ENCODE data around the gene AOAH. TPM values are rescaled to one million over a fixed set of nuclear protein-coding genes. Genes with fewer than 3 reads are reported as not detected.
A peak's percentile ranks its signal among the peaks of the same experiment; 100 is the strongest.

The AOAH gene
- total RNA-seq, 1 experiment from 2014 or later: not detected

DNA sequence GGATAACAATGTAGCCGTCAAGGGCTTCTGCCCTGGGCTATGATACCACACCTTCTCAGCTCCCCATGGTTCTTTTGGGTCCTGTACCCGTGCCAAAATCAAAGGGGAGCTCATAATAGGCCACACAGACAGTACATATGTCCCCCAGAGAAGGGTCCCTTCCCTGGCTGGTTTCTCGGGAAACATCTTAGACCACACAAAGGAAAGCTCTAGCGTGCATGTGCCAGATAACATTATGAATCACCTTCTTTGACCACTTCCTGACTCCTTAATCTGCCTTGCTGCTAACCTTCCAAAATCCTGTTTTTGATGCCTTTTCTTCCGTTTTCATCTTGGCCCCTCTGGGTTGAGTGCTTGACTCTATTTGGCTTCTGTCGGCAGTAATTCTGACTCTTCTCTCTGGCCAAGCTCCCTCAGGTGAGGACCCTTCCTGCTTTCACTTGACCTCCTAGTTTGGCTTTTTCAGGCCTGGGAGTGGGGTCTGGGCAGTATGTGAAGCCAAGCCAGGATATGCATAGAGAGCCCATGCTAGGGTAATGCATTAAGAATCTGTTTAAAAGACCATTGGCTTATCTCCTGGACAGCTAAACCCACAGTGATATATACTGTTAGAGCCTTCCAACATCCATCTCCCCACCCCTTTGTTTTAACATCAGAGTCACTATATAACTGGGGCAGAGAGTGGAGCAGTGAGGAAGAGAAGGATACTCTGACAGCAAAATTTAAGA, 249.8 kb downstream of the AOAH start:
- no peak overlapping the region for H3K27ac Mint-ChIP-seq (ENCODE audit: unreplicated experiment)
- H3K36me3 Mint-ChIP-seq (ENCODE audit: insufficient read depth, unreplicated experiment): no peaks in the 10 kb centered on the region
- Histone ChIP-seq H3K4me1 (no peaks in the 10 kb centered on the region), H3K36me3 (ENCODE audit: control insufficient read depth, insufficient read depth, low read length) (no peaks in the 10 kb centered on the region), H3K9me3 (0 out of 2 replicates have a peak, but pooled peaks cover 5% of the 10 kb centered on the region), H3K27me3 (replicated peaks; ENCODE audit: control insufficient read depth, insufficient read depth, low read length) (no peaks in the 10 kb centered on the region), H3K4me3 (ENCODE audit: low read depth, low read length) (no peak overlapping the region)
- DNase-seq: no peak
- ChIA-PET CTCF (interaction anchor here (0.7 to 1.7 kb wide), 3 partner anchors 13 to 774 kb away, joined by 3 to 4 read pairs (median 3); no protein-coding TSS in a partner anchor), POLR2A (no interaction called here)
- H3K9me3 Mint-ChIP-seq (ENCODE audit: unreplicated experiment): peaks cover 1% of the 10 kb centered on the region
- H3K4me3 Mint-ChIP-seq (ENCODE audit: unreplicated experiment): no peak overlapping the region
- no peaks in the 10 kb centered on the region for H3K4me1 Mint-ChIP-seq (ENCODE audit: low read depth, unreplicated experiment)
- no peaks in the 10 kb centered on the region for H3K27me3 Mint-ChIP-seq (ENCODE audit: insufficient read depth, unreplicated experiment)
- intact Hi-C loops (cut with micrococcal nuclease; ENCODE audit: unreplicated experiment): loop anchor here (5.0 to 10.0 kb wide), 2 partner anchors 320 to 708 kb away; no protein-coding TSS in a partner anchor
- no TSS peak for BruUV-seq (replicated peaks)
- TF ChIP-seq, protein P1, sequence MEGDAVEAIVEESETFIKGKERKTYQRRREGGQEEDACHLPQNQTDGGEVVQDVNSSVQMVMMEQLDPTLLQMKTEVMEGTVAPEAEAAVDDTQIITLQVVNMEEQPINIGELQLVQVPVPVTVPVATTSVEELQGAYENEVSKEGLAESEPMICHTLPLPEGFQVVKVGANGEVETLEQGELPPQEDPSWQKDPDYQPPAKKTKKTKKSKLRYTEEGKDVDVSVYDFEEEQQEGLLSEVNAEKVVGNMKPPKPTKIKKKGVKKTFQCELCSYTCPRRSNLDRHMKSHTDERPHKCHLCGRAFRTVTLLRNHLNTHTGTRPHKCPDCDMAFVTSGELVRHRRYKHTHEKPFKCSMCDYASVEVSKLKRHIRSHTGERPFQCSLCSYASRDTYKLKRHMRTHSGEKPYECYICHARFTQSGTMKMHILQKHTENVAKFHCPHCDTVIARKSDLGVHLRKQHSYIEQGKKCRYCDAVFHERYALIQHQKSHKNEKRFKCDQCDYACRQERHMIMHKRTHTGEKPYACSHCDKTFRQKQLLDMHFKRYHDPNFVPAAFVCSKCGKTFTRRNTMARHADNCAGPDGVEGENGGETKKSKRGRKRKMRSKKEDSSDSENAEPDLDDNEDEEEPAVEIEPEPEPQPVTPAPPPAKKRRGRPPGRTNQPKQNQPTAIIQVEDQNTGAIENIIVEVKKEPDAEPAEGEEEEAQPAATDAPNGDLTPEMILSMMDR (IDR thresholded peaks at IDR 0.05; ENCODE audit: insufficient read depth in 1 of 2, low read depth in 1 of 2, low read length in 1 of 2, severe bottlenecking in 1 of 2, unreplicated experiment in 1 of 2): no peak

DNA sequence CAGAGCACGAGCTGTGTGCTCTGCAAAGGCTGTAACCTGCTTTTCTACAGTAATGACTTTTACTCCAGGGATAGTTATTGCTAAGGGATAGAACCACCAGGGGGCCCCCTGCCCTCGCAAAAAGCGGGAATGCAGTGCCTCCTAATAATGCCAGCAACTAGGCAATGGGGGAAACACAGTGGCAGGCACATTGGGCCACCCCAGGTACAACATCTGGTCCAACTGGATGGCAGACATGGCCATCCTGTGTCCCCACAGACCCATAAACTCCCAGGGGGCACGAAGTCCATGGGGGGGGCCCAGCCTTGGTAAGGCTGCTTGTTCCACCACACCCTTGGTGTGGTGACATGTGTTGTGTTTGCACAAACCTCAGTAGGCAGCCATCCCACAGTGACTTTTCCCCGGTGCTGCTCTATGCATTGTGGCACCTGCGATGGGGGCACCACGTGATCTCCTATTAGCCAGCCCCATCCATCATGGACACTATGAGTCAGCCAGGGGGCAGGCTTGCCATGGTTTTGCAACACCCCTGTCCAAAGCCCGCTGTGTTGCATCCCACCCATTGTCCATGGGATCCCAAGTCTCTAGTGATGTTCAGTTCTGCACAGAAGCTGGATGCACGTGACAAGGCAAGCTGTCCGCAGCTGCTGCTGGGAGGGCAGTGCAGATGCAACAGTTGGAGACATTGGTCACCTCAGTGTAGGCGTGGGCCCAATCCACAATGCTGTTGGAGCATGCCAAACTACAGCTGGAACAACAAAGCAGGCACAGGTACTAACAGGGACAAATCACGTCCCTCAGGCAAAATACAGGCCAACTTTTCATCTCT, 250.6 kb downstream of the AOAH start:
- intact Hi-C loops (cut with micrococcal nuclease; ENCODE audit: unreplicated experiment): loop anchor here (1.0 to 10.0 kb wide), 3 partner anchors 321 to 728 kb away; no protein-coding TSS in a partner anchor
- H3K27me3 ChIP-seq (replicated peaks; ENCODE audit: control insufficient read depth, insufficient read depth, low read length): no peaks in the 10 kb centered on the region
- TF ChIP-seq, protein P1 (IDR thresholded peaks at IDR 0.05; ENCODE audit: insufficient read depth in 1 of 2, low read depth in 1 of 2, low read length in 1 of 2, severe bottlenecking in 1 of 2, unreplicated experiment in 1 of 2): peak; percentile 46 to 52
- no peaks in the 10 kb centered on the region for H3K36me3 Mint-ChIP-seq (ENCODE audit: insufficient read depth, unreplicated experiment)
- no peak overlapping the region for H3K4me3 ChIP-seq (ENCODE audit: low read depth, low read length)
- no peaks in the 10 kb centered on the region for H3K9me3 Mint-ChIP-seq (ENCODE audit: unreplicated experiment)
- no peaks in the 10 kb centered on the region for H3K36me3 ChIP-seq (ENCODE audit: control insufficient read depth, insufficient read depth, low read length)
- no peaks in the 10 kb centered on the region for H3K9me3 ChIP-seq
- no peaks in the 10 kb centered on the region for H3K4me1 ChIP-seq
- H3K27ac Mint-ChIP-seq (ENCODE audit: unreplicated experiment): no peak overlapping the region
- no peak overlapping the region for H3K4me3 Mint-ChIP-seq (ENCODE audit: unreplicated experiment)
- BruUV-seq (replicated peaks): no TSS peak
- peak in 1 of 2 experiments; percentile 57 for DNase-seq
- ChIA-PET POLR2A (no interaction called here), CTCF (interaction anchor here (1.0 to 1.7 kb wide), 2 partner anchors 197 to 727 kb away, joined by 3 to 4 read pairs; no protein-coding TSS in a partner anchor)
- no peaks in the 10 kb centered on the region for H3K27me3 Mint-ChIP-seq (ENCODE audit: insufficient read depth, unreplicated experiment)
- H3K4me1 Mint-ChIP-seq (ENCODE audit: low read depth, unreplicated experiment): no peaks in the 10 kb centered on the region

- Histone ChIP-seq H3K4me3 (ENCODE audit: low read depth, low read length) (no peak overlapping the region), H3K36me3 (ENCODE audit: control insufficient read depth, insufficient read depth, low read length) (no peaks in the 10 kb centered on the region), H3K27me3 (replicated peaks; ENCODE audit: control insufficient read depth, insufficient read depth, low read length) (no peaks in the 10 kb centered on the region), H3K9me3 (no peaks in the 10 kb centered on the region), H3K4me1 (no peaks in the 10 kb centered on the region)
- TF ChIP-seq, protein P1 (IDR thresholded peaks at IDR 0.05; ENCODE audit: insufficient read depth in 1 of 2, low read depth in 1 of 2, low read length in 1 of 2, severe bottlenecking in 1 of 2, unreplicated experiment in 1 of 2): no peak
- H3K36me3 Mint-ChIP-seq (ENCODE audit: insufficient read depth, unreplicated experiment): no peaks in the 10 kb centered on the region
- no TSS peak for BruUV-seq (replicated peaks)
- ChIA-PET POLR2A (no interaction called here), CTCF (interaction anchor here (0.9 kb wide), 1 partner anchor 710 kb away, joined by 4 read pairs; no protein-coding TSS in a partner anchor)
- no peaks in the 10 kb centered on the region for H3K27me3 Mint-ChIP-seq (ENCODE audit: insufficient read depth, unreplicated experiment)
- no peak overlapping the region for H3K27ac Mint-ChIP-seq (ENCODE audit: unreplicated experiment)
- no peak overlapping the region for H3K4me3 Mint-ChIP-seq (ENCODE audit: unreplicated experiment)
- intact Hi-C loops (cut with micrococcal nuclease; ENCODE audit: unreplicated experiment): loop anchor here (5.0 to 10.0 kb wide), 2 partner anchors 323 to 710 kb away; no protein-coding TSS in a partner anchor
- no peaks in the 10 kb centered on the region for H3K9me3 Mint-ChIP-seq (ENCODE audit: unreplicated experiment)
- no peaks in the 10 kb centered on the region for H3K4me1 Mint-ChIP-seq (ENCODE audit: low read depth, unreplicated experiment)
- no peak for DNase-seq
Observed at GRCh38 chr7:36472141-36472729, 252.1 kb downstream of the AOAH start.

Data from Caco-2 (cell line).